Measurements from ENCODE around the gene UBE3A.

DNA sequence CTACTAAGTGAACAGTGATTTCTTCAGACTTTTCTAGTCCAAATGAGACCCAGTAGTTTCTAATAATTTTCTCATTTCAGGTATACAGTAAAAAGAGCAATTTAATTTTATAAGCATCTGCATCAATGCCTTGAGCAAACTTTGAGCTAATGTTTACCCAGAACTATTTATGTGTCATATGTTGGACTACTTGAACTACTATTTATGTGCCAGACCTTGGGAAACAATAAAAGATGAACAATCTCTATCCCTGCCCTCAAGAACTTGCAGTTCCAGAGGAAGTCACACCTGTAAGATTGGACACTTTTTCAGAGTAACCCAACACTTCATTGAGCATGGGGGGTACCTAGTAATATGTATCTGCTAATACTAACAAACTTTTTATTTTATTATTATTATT, 2.3 kb upstream of the UBE3A start:
- TF ChIP-seq, protein P1, sequence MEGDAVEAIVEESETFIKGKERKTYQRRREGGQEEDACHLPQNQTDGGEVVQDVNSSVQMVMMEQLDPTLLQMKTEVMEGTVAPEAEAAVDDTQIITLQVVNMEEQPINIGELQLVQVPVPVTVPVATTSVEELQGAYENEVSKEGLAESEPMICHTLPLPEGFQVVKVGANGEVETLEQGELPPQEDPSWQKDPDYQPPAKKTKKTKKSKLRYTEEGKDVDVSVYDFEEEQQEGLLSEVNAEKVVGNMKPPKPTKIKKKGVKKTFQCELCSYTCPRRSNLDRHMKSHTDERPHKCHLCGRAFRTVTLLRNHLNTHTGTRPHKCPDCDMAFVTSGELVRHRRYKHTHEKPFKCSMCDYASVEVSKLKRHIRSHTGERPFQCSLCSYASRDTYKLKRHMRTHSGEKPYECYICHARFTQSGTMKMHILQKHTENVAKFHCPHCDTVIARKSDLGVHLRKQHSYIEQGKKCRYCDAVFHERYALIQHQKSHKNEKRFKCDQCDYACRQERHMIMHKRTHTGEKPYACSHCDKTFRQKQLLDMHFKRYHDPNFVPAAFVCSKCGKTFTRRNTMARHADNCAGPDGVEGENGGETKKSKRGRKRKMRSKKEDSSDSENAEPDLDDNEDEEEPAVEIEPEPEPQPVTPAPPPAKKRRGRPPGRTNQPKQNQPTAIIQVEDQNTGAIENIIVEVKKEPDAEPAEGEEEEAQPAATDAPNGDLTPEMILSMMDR (IDR thresholded peaks at IDR 0.05 in 2 of 3, conservative IDR thresholded peaks at IDR 0.05 in 1 of 3; ENCODE audit: borderline replicate concordance in 1 of 3, insufficient read depth in 1 of 3, low read depth in 2 of 3, low read length in 2 of 3), result no peak
- TF ChIP-seq EGR1 (IDR thresholded peaks at IDR 0.05; ENCODE audit: low read depth) (no peak), POLR2A (IDR thresholded peaks at IDR 0.05; ENCODE audit: borderline replicate concordance, extremely low read depth, insufficient read depth, insufficient read length) (no peak), EZH2 (IDR thresholded peaks at IDR 0.05) (no peak), CBX3 (IDR thresholded peaks at IDR 0.05; ENCODE audit: low read depth) (no peak), TCF7L2 (IDR thresholded peaks at IDR 0.05; ENCODE audit: borderline replicate concordance, extremely low read depth, insufficient read depth, insufficient read length) (no peak), SRF (IDR thresholded peaks at IDR 0.05; ENCODE audit: low read depth) (no peak), RAD21 (IDR thresholded peaks at IDR 0.05; ENCODE audit: low read depth) (no peak), ELF1 (IDR thresholded peaks at IDR 0.05; ENCODE audit: borderline replicate concordance, low read depth) (no peak), ZNF274 (IDR thresholded peaks at IDR 0.05; ENCODE audit: low read depth, low read length) (no peak), POLR2AphosphoS5 (IDR thresholded peaks at IDR 0.05; ENCODE audit: low read depth, low read length) (no peak)
- TF ChIP-seq, protein P2, sequence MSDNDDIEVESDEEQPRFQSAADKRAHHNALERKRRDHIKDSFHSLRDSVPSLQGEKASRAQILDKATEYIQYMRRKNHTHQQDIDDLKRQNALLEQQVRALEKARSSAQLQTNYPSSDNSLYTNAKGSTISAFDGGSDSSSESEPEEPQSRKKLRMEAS (IDR thresholded peaks at IDR 0.05), result no peak
